ENCODE data around the gene DBH. TPM values are rescaled to one million over a fixed set of nuclear protein-coding genes. Genes with fewer than 3 reads are reported as not detected.
"Not testable (repeated sequence)": the region's sequence is repeated elsewhere in the genome, so short reads cannot be mapped to it uniquely, and the experiment has no call there.

The DBH gene
- total and polyA plus RNA-seq, 8 donors = under 0.01 to 0.15 TPM; not detected in 6

DNA sequence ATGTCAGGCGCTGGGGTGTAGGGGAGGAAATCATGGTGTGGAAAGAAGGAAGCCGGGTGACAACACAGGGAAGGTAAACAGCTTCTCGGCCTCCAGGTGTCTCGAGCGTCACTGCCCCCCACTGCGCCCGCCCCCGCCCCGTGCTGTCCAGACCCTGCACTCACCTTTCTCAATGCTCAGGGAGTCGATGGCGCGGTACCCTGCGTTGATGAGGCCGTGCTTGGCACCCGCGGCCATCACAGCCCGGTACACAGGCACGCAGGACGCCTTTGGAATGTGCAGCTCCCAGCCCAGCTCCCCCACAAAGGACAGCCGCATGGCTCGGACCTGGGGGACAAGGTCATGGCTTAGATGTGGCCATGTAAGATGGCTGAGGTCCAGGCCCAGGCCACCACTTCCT is 35.2 kb downstream of the DBH start:
- WGBS, 5 donors = 85 to 94% (median 89%) methylated on average over 13 to 21 of the region's 21 CpGs

DNA sequence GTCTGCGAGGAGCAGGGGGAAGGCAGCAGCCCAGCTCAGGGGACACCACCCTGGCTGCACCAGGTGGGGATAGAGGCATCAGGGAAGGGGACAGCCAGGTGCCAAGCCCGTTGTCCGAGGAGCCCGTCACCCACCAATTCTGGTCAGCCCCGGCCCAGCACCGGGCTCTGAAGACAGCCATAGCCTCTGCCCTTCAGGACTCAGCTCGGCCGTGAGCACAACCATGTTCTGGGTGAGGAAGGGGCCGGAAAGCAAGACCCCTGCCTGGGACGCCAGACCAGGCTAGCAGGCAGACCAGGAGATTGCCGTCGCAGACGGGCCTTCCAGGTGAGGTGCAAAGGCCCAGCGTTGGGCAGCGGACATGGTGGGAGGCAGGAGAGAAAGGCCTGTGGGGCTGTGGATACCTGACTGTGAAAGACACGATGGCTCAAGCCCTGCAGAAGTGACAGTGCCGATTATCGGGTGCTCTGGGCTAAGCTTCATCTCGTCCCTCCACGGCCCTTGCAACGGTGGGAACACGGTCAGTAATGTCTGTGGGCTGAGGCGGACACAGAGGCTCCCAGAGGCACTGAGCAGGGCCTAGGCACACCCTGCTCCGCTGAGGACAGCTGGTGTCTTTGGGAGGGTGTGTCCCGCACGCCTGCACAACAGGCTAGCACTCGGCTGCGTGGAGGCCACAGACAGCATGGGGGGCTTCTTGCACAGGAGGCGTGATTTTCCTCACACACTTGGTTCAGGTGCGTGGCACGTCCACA is 36.5 kb downstream of the DBH start:
- DNase-seq = no peak
- Histone ChIP-seq H3K36me3 (no peaks in the 10 kb centered on the region), H3K27ac (no peak overlapping the region), H3K4me1 (no peaks in the 10 kb centered on the region), H3K9me3 (no peaks in the 10 kb centered on the region), H3K4me3 (no peak overlapping the region), H3K27me3 (no peaks in the 10 kb centered on the region)
- TF ChIP-seq POLR2AphosphoS5 (IDR thresholded peaks at IDR 0.05) (no peak), EP300 (IDR thresholded peaks at IDR 0.05) (no peak), CTCF (IDR thresholded peaks at IDR 0.05) (no peak), POLR2A (IDR thresholded peaks at IDR 0.05) (no peak)
- intact Hi-C loops (cut with DNase I; ENCODE audit: low total_unique reads) = no loop called here
- 84 to 93% (median 90%) methylated on average over 15 to 31 of the region's 31 CpGs for WGBS, 5 donors

More for the DNA sequence above, 35.2 kb downstream of the DBH start:
- Histone ChIP-seq H3K36me3 (no peaks in the 10 kb centered on the region), H3K27ac (no peak overlapping the region), H3K4me3 (no peak overlapping the region), H3K4me1 (no peaks in the 10 kb centered on the region), H3K27me3 (no peaks in the 10 kb centered on the region), H3K9me3 (no peaks in the 10 kb centered on the region)
- DNase-seq = no peak
- TF ChIP-seq CTCF (IDR thresholded peaks at IDR 0.05) (no peak), POLR2AphosphoS5 (IDR thresholded peaks at IDR 0.05) (no peak), EP300 (IDR thresholded peaks at IDR 0.05) (no peak), POLR2A (IDR thresholded peaks at IDR 0.05) (no peak)
- intact Hi-C loops (cut with DNase I; ENCODE audit: low total_unique reads) = no loop called here

DNA sequence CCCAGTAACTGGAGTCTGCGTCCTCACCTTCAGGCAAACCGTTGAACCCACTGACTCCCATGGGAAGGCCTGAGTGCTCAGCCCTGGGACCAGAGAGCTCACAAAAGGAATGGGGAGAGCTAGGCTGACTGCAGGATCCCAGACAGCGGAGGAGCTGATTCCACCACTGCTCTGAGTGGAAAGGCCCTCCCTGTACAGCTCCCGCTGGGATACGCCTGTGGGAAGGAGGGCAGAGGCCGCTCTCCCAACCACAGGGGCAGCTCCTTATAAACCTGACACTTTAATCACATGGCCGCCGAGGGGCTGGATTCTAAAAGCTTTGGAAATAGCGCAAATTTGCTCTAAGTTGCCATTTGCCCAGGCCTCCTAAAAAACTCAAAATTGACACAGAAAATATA is 37.1 kb downstream of the DBH start:
- no peaks in the 10 kb centered on the region for H3K4me1 ChIP-seq
- H3K27me3 ChIP-seq = no peaks in the 10 kb centered on the region
- intact Hi-C loops (cut with DNase I; ENCODE audit: low total_unique reads) = no loop called here
- peak in 1 of 2 donors; percentile 36 for DNase-seq
- WGBS, 5 donors = 59 to 81% (median 74%) methylated on average over 5 to 9 of the region's 9 CpGs
- no peak overlapping the region for H3K27ac ChIP-seq
- no peaks in the 10 kb centered on the region for H3K36me3 ChIP-seq
- no peaks in the 10 kb centered on the region for H3K9me3 ChIP-seq
- TF ChIP-seq CTCF (IDR thresholded peaks at IDR 0.05) (no peak), POLR2AphosphoS5 (IDR thresholded peaks at IDR 0.05) (no peak), EP300 (IDR thresholded peaks at IDR 0.05) (no peak), POLR2A (IDR thresholded peaks at IDR 0.05) (no peak)
- no peak overlapping the region for H3K4me3 ChIP-seq

DNA sequence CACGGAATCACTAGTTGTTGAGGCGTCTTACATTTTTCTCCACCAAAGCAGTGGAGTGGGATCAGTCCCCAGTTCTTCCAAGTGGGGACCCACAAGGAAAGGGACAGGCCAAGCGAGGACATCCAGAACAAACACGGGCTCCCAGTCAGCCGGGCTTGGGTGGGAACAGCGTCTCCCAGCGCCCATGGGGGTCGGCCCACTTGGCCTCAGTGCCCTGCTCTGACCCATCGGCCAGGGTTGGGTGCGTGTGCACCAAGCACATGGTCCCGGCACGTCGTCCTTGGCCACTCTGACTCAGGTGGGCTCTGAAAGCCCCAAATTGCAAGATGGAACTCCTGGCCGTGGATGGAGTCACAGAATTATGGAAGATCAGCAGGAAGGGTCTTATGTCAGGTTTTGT is 37.9 kb downstream of the DBH start:
- no peak overlapping the region for H3K27ac ChIP-seq
- H3K4me3 ChIP-seq = no peak overlapping the region
- intact Hi-C loops (cut with DNase I; ENCODE audit: low total_unique reads) = no loop called here
- no peak for DNase-seq
- TF ChIP-seq POLR2A (IDR thresholded peaks at IDR 0.05) (no peak), POLR2AphosphoS5 (IDR thresholded peaks at IDR 0.05) (no peak), EP300 (IDR thresholded peaks at IDR 0.05) (no peak), CTCF (IDR thresholded peaks at IDR 0.05) (no peak)
- H3K27me3 ChIP-seq = no peaks in the 10 kb centered on the region
- H3K9me3 ChIP-seq = no peaks in the 10 kb centered on the region
- WGBS, 5 donors = 88 to 97% (median 94%) methylated on average over 9 to 14 of the region's 14 CpGs
- H3K4me1 ChIP-seq = no peaks in the 10 kb centered on the region
- no peaks in the 10 kb centered on the region for H3K36me3 ChIP-seq

GRCh38 chr9:133675796-133676195 is 39.6 kb downstream of the DBH start:
- WGBS, 5 donors = 95 to 97% (median 97%) methylated on average over 3 of the region's 3 CpGs
- H3K27ac ChIP-seq; H3K4me3 ChIP-seq; H3K27me3 ChIP-seq; intact Hi-C loops (cut with DNase I; ENCODE audit: low total_unique reads); H3K4me1 ChIP-seq; DNase-seq; H3K36me3 ChIP-seq; H3K9me3 ChIP-seq: not testable (repeated sequence)

Measured in stomach (tissue), 9 donors.